NCI-H226 (cell line): ENCODE measurements around the gene BCAS3.

Experiments
- DNase-seq: peaks from one replicate; pipeline ENCODE4 v3.0.0-alpha.2; 2015

The BCAS3 gene

GRCh38 chr17:61378658-61379456 is 701.2 kb downstream of the BCAS3 start:
- DNase-seq, result no peak

- no peak for DNase-seq
Observed at GRCh38 chr17:61379457-61380216, 702.0 kb downstream of the BCAS3 start.

GRCh38 chr17:61380217-61380835 is 702.7 kb downstream of the BCAS3 start:
- DNase-seq, result no peak

GRCh38 chr17:61380836-61381525 is 703.3 kb downstream of the BCAS3 start:
- DNase-seq, result no peak

- no peak for DNase-seq
Observed at GRCh38 chr17:61381537-61381936, 703.9 kb downstream of the BCAS3 start.

GRCh38 chr17:61382796-61383688 is 705.4 kb downstream of the BCAS3 start:
- DNase-seq, result no peak

- DNase-seq, result no peak
Observed at GRCh38 chr17:61383689-61384201, 706.1 kb downstream of the BCAS3 start.

GRCh38 chr17:61384354-61384691 is 706.7 kb downstream of the BCAS3 start:
- no peak for DNase-seq

GRCh38 chr17:61384692-61385576 is 707.3 kb downstream of the BCAS3 start:
- no peak for DNase-seq

- no peak for DNase-seq
Observed at GRCh38 chr17:61385577-61386236, 708.1 kb downstream of the BCAS3 start.

GRCh38 chr17:61386251-61386650 is 708.6 kb downstream of the BCAS3 start:
- DNase-seq, result no peak

GRCh38 chr17:61387011-61387410 is 709.4 kb downstream of the BCAS3 start:
- DNase-seq, result no peak

- DNase-seq, result no peak
Observed at GRCh38 chr17:61387511-61388305, 710.1 kb downstream of the BCAS3 start.

GRCh38 chr17:61388561-61389356 is 711.1 kb downstream of the BCAS3 start:
- DNase-seq, result no peak

- DNase-seq, result no peak
Observed at GRCh38 chr17:61389670-61390478, 712.2 kb downstream of the BCAS3 start.

GRCh38 chr17:61390479-61390791 is 712.8 kb downstream of the BCAS3 start:
- no peak for DNase-seq

- no peak for DNase-seq
Observed at GRCh38 chr17:61391595-61392291, 714.1 kb downstream of the BCAS3 start.
